Esophagus muscularis mucosa (tissue), 4 donors: Measurements from ENCODE around the gene ZFYVE28. TPM values are rescaled to one million over a fixed set of nuclear protein-coding genes. Genes with fewer than 3 reads are reported as not detected.

Experiments used
- DNase-seq: peaks from one replicate; pipeline ENCODE4 v3.0.0-alpha.2; 2017; ENCODE audit errors: extremely low spot score
- H3K27ac ChIP-seq, 4 donors: fragments of 200-600 bp; sonication (generic); replicated peaks in 1 of 4; 1 replicate in 3 of 4; 2 replicates in 1 of 4; pipeline ENCODE4 v1.5.1; 2016 to 2019; ENCODE audit warnings: mild to moderate bottlenecking in 1 of 4
- H3K27me3 ChIP-seq, 4 donors: fragments of 200-600 bp; sonication (generic); one replicate each; pipeline versions ENCODE4 v1.5.1 to v1.6.0; 2016 to 2019
- H3K36me3 ChIP-seq, 4 donors: fragments of 200-600 bp; sonication (generic); one replicate each; pipeline ENCODE4 v1.5.1; 2016 to 2019
- H3K4me1 ChIP-seq, 4 donors: fragments of 200-600 bp; sonication (generic); one replicate each; pipeline ENCODE4 v1.5.1; 2016 to 2019
- H3K4me3 ChIP-seq, 4 donors: fragments of 200-600 bp; sonication (generic); 1 replicate in 2 of 4; 2 replicates in 2 of 4; pipeline ENCODE4 v1.5.1; 2016 to 2019; ENCODE audit warnings: mild to moderate bottlenecking in 4 of 4, moderate library complexity in 1 of 4
- H3K9me3 ChIP-seq, 4 donors: fragments of 200-600 bp; sonication (generic); 1 replicate in 3 of 4; 2 replicates in 1 of 4; pipeline ENCODE4 v1.5.1; 2016 to 2019
- EP300 ChIP-seq: sonication (generic); formaldehyde crosslinking; IDR thresholded peaks from one replicate; pipeline ENCODE4 v1.6.1; 2017; ENCODE audit warnings: antibody characterized with exemption
- POLR2A ChIP-seq: fragments of 450-650 bp; IDR thresholded peaks from one replicate; pipeline ENCODE4 v1.6.1; 2017; ENCODE audit warnings: antibody characterized with exemption, moderate library complexity, mild to moderate bottlenecking, low read depth
- POLR2AphosphoS5 ChIP-seq, 2 donors: sonication (generic); formaldehyde crosslinking; IDR thresholded peaks; one replicate each; pipeline ENCODE4 v1.6.1; 2017; ENCODE audit warnings: antibody characterized with exemption in 2 of 2
- WGBS: methylation state at CpG from one replicate; pipeline ENCODE4 v1.1.5; 2018; 5-methylcytosine and 5-hydroxymethylcytosine counted together
- intact Hi-C: fragments of 100-400 bp; cut with DNase I; formaldehyde crosslinking; loops from one replicate; pipeline ENCODE4 v1.15.1; 2023
- total RNA-seq, 4 donors: library from RNA; depleted of rRNA; stranded (reverse); fragments of >200 nt; gene quantifications; one replicate each; pipeline versions ENCODE4 v1.1.0 to v1.2.1, GENCODE V29; 2016
- TF ChIP-seq, protein P1 (sequence below), 3 experiments: fragments of 200-600 bp in 2 of 3; fragments of 450-650 bp in 1 of 3; sonication (generic) in 2 of 3; IDR thresholded peaks; one replicate each; pipeline ENCODE4 v1.5.1; 2017 to 2019; ENCODE audit warnings: antibody characterized with exemption in 3 of 3, mild to moderate bottlenecking in 2 of 3, moderate library complexity in 1 of 3

Gene ZFYVE28
- total RNA-seq, 4 donors from 2014 or later = 4.5 to 13.4 (median 8.4) TPM

DNA sequence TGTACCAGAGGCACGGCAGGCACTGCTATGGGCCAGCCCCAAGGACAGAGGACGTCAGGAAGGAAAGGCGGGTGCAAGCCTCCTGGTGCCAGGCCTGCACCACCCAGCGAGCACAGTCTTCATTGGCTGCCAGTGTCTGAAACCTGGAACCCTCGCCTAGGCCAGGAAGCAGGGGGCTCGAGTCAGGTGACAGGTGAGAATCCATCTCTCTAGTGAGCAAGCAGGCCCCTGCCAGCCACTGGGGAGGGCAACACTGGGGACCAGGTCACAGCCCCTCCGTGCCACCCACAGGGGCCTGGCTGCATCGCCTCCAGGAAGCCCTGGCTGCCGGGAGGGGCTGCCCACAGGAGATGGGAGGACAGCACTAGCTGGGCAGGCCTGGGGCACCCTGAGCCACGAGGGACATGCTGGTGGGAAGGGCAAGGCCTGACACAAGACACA is 169.6 kb downstream of the ZFYVE28 start:
- H3K9me3 ChIP-seq = no peaks in the 10 kb centered on the region
- no peak overlapping the region for H3K27ac ChIP-seq
- peaks cover 21 to 34% (median 23%) of the 10 kb centered on the region in 4 donors for H3K4me1 ChIP-seq
- WGBS = 56% methylated on average over 3 of the region's 10 CpGs
- no peaks in the 10 kb centered on the region for H3K27me3 ChIP-seq
- peak; percentile 77 for DNase-seq
- peaks cover 42 to 75% (median 73%) of the 10 kb centered on the region in 4 donors for H3K36me3 ChIP-seq
- TF ChIP-seq POLR2AphosphoS5 (IDR thresholded peaks at IDR 0.05) = no peak
- intact Hi-C loops = no loop called here
- no peak overlapping the region for H3K4me3 ChIP-seq

DNA sequence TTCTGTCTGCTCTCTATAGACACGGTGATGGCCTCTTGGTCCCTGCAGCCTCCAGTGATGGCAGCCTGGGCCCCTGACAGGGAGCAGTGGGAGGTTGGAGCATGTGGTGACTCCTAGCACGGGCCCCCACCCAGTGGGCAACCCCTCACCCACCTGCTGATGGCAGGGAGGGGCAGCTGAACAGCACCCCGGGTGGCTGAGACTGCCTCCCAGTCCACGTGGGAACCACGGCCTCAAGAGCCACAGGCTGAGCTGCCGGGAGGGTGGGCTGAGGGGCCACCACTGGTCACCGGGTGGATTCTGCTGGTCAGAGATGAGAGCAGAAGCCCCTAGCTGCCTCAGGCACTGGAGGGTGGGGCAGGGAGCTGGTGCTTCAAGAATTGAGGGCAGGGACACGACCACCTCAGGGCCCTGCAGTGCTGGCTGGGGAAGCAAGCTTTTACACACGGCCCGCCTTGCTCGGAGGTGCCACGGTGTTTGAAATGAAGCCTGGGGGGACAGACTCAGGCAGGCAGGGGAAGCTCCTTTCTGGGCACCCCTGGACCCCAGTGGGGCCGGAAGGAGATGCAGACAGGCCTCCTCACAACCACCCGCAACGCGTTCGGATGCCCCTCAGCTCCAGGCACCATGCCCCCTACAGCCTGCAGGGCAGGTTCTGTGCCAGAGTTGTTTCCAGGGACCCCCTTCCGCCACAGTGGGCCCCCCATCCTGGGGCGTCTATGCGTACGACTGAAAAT is 170.2 kb downstream of the ZFYVE28 start:
- Histone ChIP-seq H3K4me3 (no peak overlapping the region), H3K36me3 (peaks cover 38 to 68% (median 66%) of the 10 kb centered on the region in 4 donors), H3K27me3 (no peaks in the 10 kb centered on the region), H3K27ac (no peak overlapping the region), H3K9me3 (no peaks in the 10 kb centered on the region), H3K4me1 (peaks cover 18 to 34% (median 28%) of the 10 kb centered on the region in 4 donors)
- TF ChIP-seq POLR2AphosphoS5 (IDR thresholded peaks at IDR 0.05) = no peak
- no peak for TF ChIP-seq EP300
- TF ChIP-seq POLR2A = no peak
- TF ChIP-seq, protein P1, sequence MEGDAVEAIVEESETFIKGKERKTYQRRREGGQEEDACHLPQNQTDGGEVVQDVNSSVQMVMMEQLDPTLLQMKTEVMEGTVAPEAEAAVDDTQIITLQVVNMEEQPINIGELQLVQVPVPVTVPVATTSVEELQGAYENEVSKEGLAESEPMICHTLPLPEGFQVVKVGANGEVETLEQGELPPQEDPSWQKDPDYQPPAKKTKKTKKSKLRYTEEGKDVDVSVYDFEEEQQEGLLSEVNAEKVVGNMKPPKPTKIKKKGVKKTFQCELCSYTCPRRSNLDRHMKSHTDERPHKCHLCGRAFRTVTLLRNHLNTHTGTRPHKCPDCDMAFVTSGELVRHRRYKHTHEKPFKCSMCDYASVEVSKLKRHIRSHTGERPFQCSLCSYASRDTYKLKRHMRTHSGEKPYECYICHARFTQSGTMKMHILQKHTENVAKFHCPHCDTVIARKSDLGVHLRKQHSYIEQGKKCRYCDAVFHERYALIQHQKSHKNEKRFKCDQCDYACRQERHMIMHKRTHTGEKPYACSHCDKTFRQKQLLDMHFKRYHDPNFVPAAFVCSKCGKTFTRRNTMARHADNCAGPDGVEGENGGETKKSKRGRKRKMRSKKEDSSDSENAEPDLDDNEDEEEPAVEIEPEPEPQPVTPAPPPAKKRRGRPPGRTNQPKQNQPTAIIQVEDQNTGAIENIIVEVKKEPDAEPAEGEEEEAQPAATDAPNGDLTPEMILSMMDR (IDR thresholded peaks at IDR 0.05) = no peak
- DNase-seq = peak; percentile 66
- WGBS = 77% methylated on average over 19 of the region's 21 CpGs
- intact Hi-C loops = no loop called here

DNA sequence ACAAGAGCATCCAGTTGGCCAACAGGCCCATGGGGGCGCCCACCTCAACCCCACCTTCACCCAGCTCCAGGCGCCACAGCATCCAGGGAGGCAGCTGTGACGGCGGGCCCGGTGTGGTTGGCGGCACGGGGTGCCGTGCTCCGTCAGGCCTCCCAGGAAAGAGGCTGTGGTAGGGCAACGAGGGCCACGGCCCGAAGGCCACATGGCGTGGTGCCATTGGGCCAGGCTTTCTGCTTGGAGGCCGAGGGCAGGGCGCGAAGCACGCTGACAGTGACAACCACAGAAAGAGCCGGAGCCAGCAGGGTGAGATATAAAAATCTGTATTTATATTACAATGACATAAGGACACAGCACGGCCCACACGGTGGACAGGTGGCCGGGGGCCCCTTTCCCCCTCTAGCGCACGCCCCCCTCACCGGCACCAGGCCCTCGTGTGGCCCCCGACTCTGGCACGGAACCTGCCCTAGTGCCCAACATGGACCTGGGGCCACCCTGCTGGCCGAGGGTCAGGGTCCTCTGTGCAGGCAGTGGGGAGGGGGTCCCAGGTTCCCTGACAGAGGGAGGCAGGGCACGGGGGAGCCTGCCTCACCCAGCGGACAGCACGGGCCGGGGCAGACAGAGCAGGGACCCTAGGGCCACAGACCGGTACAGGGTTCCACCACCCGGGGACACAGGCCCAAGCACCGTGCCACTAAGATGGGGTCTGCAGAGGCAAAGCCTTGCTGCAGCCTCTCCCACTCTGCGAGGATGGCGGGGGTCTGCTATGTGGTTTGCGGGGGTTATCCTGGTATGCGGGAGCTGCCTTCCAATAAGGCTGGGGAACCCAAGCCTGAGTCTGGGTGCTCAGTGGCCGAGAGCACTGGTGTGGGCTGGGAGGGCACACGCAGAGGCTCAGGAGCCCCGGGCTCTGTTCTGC is 171.1 kb downstream of the ZFYVE28 start:
- TF ChIP-seq POLR2AphosphoS5 (IDR thresholded peaks at IDR 0.05) = no peak
- TF ChIP-seq, protein P1 (IDR thresholded peaks at IDR 0.05) = no peak
- no peak for TF ChIP-seq POLR2A
- TF ChIP-seq EP300 = no peak
- peak; percentile 86 for DNase-seq
- H3K27me3 ChIP-seq = no peaks in the 10 kb centered on the region
- no peak overlapping the region for H3K4me3 ChIP-seq
- peaks cover 17 to 38% (median 33%) of the 10 kb centered on the region in 4 donors for H3K4me1 ChIP-seq
- no peak overlapping the region for H3K27ac ChIP-seq
- peaks cover 38 to 60% (median 58%) of the 10 kb centered on the region in 4 donors for H3K36me3 ChIP-seq
- intact Hi-C loops = no loop called here
- H3K9me3 ChIP-seq = no peaks in the 10 kb centered on the region
- 90% methylated on average over 22 of the region's 42 CpGs for WGBS

DNA sequence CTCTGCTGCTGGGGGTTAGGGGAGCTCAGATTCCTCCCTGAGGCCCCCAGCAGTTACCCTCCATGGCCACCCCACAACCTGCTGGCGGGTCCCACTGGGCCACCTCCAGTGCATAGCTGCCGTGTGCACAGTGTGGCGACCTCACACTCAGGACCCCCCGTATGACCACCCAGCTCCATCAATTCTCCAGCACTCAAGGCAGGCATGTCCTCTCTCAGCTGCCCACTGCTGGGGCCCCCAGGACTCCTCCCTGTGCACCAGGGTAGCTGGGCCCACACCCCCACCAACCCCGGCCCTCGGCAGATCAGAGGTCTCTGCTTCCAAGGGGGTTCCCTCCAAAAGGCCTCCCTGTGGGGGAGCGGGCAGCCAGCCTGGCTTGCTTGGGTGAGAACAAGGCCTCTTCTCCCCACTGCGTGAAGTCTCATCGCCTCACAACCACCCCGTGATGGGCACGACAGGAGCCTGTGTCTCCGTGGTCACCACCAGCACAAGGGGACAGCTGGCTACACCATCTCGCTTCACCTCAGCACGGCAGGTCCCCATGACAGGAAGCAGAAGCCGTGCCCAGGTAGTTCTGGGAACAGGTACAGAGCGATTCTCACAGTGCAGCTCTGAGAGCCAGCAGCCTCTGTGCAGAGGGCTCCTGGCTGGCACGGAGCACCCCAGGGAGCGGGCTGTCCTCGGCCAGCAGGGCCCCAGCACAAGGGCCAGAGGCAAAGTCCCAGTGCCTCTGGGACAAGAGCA is 171.9 kb downstream of the ZFYVE28 start:
- Histone ChIP-seq H3K4me1 (peaks cover 19 to 42% (median 36%) of the 10 kb centered on the region in 4 donors), H3K36me3 (peaks cover 33 to 52% (median 50%) of the 10 kb centered on the region in 4 donors), H3K27ac (peak overlapping the region in 1 of 4 donors; percentile 49), H3K4me3 (no peak overlapping the region), H3K27me3 (no peaks in the 10 kb centered on the region), H3K9me3 (no peaks in the 10 kb centered on the region)
- WGBS = 89% methylated on average over 17 of the region's 19 CpGs
- intact Hi-C loops = no loop called here
- DNase-seq = no peak
- TF ChIP-seq POLR2AphosphoS5 (IDR thresholded peaks at IDR 0.05) = no peak
- no peak for TF ChIP-seq POLR2A
- TF ChIP-seq EP300 = no peak
- TF ChIP-seq, protein P1 (IDR thresholded peaks at IDR 0.05) = no peak
